GM18861 (cell line): ENCODE results near the gene SPOCK2.

Source experiments
- ATAC-seq: cut with Tn5 transposase; IDR thresholded peaks from one replicate; pipeline ENCODE4 v1.9.1; 2021; ENCODE audit not compliant: unreplicated experiment

The SPOCK2 gene

DNA sequence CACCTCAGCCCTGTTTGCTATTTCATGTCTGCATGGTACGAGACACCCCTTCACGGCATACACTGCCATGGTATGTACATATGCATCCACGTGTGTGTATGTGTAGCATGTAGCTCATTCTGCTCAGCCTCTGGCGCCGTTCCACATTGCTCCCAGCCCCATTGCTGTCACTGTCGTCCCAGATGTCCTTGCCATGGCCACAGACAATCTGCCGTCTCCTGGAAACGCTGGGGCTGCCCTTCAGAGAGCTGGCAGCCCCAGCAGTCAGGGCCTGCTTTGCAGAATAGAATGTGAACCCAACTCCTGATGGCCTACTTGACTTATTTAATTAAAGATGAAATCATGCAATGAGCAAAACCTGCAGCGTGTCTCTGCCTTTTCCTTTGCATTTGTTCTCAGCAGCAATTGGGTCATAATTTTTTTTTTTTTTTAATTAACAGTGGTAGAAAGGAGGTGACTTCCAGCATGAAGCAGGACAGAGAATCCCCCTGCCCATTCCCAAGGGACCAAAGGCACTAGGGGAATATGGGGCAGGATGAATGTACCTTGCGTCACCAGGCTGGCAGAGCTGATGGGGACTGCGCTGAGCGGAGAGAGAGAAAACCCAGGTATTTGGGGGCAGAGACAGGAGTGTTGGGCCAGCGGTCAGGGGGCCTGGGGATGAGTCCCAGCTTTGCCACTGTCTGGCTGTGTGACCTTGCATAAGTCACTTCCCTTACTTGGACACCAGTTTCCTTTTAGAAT is 75.0 kb downstream of the SPOCK2 start:
- ATAC-seq = no peak

DNA sequence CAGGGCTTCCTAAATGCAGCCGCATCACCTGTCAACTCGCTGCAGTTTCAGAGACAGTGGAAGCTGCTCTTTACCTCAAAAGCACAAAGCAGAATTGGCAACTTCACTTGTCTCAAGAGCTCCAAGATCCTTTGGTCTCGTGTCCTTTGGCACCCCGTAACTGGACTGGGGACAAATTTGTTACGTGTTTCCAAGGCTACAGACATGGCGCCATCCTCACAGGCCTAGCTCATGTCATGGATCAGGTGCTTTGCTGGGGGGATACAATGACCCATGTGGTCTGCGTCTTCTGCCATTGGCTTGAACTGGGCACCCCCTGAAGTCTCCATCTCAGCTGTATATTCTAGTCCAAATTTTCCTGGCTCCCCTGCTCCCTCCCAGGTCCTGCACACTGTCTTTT is 75.6 kb downstream of the SPOCK2 start:
- ATAC-seq = no peak

DNA sequence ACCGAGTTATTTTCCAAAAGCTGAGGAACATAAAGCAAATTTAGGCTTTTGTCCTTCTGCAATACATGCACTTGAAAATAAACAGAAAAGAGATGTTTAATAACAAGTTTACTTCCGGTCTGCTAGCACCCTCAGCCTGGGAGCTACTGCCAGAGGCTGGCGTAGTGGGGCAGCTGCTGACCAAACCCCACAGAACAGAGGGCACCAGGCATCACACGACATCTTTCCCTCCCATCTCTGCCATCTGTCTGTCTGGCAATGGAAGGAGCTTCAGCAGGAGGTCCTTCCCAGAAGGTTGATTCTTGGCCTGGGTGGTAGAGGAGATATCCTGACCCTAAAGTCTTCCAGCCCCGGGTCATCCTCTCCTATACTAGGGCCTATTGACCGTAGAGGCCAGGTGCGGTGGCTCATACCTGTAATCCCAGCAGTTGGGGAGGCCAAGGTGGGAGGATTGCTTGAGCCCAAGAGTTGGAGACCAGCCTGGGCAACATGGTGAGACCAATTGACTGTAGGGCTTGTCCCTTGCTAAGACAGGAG is 76.3 kb downstream of the SPOCK2 start:
- ATAC-seq = no peak

DNA sequence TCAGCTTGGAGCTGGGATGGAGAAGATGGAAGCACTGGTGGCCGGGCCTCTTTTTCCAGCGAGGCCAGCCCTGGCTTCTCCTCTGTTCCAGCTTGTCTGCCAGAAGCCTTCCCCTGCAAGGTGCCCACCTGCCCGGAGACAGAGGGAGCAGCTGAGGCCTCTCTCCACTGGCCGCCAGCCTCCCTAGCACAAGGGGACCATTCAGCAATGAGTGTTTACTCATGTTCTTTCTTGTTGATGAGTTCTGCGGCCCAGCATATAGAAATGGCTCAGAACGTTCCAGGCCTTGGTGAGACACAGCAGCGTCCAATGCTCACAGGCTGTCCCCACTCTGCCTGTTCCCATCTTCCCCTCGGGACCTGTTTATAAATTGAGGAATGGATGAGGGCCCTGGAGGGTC is 76.9 kb downstream of the SPOCK2 start:
- ATAC-seq = no peak

DNA sequence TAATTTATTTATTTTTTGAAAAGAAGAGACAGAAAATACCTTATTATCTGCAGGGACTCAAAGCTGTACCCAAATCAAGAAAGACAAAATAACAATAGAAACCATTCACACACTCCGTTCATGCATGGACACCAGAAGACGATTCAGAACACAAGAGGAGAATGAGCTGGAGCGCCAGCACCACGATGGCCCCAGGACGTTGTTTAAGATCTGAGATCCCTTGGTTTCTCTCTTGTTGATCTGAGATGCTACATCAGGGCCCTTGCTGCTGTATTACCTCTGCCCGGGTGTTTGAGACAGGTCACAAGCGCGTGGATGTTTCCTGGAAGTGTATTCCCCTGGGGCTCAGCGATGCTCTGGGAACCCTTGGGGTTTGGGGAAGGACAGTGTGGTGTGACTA is 77.3 kb downstream of the SPOCK2 start:
- no peak for ATAC-seq

DNA sequence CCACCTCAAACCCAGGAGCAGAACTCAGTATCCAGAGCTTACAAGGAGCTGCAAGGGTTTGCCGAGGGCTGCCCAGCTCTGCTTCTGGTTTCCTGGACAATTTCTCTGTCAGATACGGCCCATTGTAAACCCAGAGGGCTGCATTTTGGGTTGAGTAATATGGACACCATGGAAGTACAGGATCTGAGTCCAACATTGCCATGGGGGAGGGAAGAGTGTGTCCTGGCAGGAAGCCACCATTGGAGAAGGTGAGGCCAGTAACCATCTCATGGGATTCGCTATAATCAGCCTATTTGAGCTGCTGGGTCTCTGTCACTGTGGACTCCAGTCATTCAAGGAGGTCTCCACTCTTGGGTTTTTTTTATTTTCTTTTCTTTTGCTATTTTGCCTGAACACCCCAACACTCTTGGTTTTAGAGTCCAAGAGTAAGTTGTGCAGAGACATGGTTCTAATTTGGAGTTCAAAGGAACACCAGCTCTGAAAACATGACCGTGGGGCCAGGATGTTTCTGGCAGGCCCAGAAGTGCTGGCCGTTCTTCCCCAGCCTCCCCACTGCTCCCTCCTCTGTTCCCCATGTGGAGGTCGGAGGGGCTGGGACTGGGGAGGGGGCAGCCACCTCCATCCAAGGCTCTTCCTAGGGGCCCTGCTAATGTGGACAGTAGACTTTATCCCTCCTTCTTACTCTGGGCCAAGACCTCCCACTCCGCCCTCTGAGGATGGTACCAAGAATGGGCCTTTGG is 77.9 kb downstream of the SPOCK2 start:
- no peak for ATAC-seq

DNA sequence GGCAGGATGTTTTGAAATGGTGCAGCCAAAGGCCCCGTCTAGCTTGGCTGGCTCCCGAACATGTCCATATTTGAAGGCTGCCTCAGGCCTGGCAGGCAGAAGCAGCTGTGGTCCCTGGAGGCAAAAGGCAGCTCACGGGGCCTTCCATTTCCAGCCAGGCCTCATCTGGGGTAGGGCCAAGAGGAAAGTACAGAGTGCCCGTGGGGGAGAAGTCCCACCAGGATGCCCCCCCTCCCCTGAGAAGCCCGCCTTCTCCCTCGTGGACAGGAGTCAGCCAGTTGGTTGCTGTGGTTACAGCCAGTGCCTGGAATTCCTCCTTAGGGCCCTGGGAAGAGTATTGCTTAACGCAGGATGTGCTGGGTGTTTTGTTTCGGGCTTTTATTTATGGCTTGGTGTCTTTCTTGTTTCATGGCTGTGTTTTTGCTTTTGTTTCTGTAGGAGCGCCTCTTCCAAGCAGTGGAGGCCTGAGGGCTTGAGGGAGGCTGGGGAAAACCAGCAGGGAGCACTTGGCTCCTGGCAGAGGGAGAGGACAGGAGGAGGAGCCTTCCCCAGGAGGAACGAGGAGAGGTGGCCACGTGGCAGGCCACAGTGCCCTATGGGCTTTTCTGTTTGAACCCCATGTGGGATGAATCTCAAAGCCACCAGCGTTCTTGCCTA is 78.8 kb downstream of the SPOCK2 start:
- no peak for ATAC-seq

GRCh38 chr10:72009051-72009424 is 79.3 kb downstream of the SPOCK2 start:
- ATAC-seq = no peak
